ENCODE results near the gene RNPEPL1. TPM values are rescaled to one million over a fixed set of nuclear protein-coding genes. Genes with fewer than 3 reads are reported as not detected.

The RNPEPL1 gene
- total RNA-seq, 1 donor from 2014 or later, result 29.2 TPM

- peaks cover 30% of the 10 kb centered on the region for H3K9me3 Mint-ChIP-seq (ENCODE audit: unreplicated experiment)
These were observed 42.5 kb upstream of the RNPEPL1 start for GRCh38 chr2:240525802-240526201.

GRCh38 chr2:240526521-240526920 is 41.8 kb upstream of the RNPEPL1 start:
- Mint-ChIP-seq H3K27me3 (ENCODE audit: unreplicated experiment) (peaks cover 23% of the 10 kb centered on the region), H3K4me1 (ENCODE audit: unreplicated experiment) (no peaks in the 10 kb centered on the region), H3K9me3 (ENCODE audit: unreplicated experiment) (peaks cover 36% of the 10 kb centered on the region), H3K27ac (ENCODE audit: unreplicated experiment) (no peak overlapping the region), H3K36me3 (ENCODE audit: low read depth, unreplicated experiment) (peaks cover 48% of the 10 kb centered on the region), H3K4me3 (ENCODE audit: unreplicated experiment) (peak overlapping the region; percentile 51)
- no peak for DNase-seq (ENCODE audit: low spot score)
- TF ChIP-seq, protein P1, sequence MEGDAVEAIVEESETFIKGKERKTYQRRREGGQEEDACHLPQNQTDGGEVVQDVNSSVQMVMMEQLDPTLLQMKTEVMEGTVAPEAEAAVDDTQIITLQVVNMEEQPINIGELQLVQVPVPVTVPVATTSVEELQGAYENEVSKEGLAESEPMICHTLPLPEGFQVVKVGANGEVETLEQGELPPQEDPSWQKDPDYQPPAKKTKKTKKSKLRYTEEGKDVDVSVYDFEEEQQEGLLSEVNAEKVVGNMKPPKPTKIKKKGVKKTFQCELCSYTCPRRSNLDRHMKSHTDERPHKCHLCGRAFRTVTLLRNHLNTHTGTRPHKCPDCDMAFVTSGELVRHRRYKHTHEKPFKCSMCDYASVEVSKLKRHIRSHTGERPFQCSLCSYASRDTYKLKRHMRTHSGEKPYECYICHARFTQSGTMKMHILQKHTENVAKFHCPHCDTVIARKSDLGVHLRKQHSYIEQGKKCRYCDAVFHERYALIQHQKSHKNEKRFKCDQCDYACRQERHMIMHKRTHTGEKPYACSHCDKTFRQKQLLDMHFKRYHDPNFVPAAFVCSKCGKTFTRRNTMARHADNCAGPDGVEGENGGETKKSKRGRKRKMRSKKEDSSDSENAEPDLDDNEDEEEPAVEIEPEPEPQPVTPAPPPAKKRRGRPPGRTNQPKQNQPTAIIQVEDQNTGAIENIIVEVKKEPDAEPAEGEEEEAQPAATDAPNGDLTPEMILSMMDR (IDR thresholded peaks at IDR 0.05; ENCODE audit: unreplicated experiment), result no peak

More at GRCh38 chr2:240525802-240526201, 42.5 kb upstream of the RNPEPL1 start:
- H3K27ac Mint-ChIP-seq (ENCODE audit: unreplicated experiment), result no peak overlapping the region
- H3K4me1 Mint-ChIP-seq (ENCODE audit: unreplicated experiment), result peaks cover under 1% of the 10 kb centered on the region
- no peak overlapping the region for H3K4me3 Mint-ChIP-seq (ENCODE audit: unreplicated experiment)
- no peak for DNase-seq (ENCODE audit: low spot score)
- TF ChIP-seq, protein P1 (IDR thresholded peaks at IDR 0.05; ENCODE audit: unreplicated experiment), result no peak
- H3K36me3 Mint-ChIP-seq (ENCODE audit: low read depth, unreplicated experiment), result peaks cover 48% of the 10 kb centered on the region
- peaks cover 24% of the 10 kb centered on the region for H3K27me3 Mint-ChIP-seq (ENCODE audit: unreplicated experiment)

- H3K36me3 Mint-ChIP-seq (ENCODE audit: low read depth, unreplicated experiment), result peaks cover 45% of the 10 kb centered on the region
- H3K27ac Mint-ChIP-seq (ENCODE audit: unreplicated experiment), result peak overlapping the region; percentile 12
- TF ChIP-seq, protein P1 (IDR thresholded peaks at IDR 0.05; ENCODE audit: unreplicated experiment), result no peak
- H3K9me3 Mint-ChIP-seq (ENCODE audit: unreplicated experiment), result peaks cover 39% of the 10 kb centered on the region
- H3K4me1 Mint-ChIP-seq (ENCODE audit: unreplicated experiment), result no peaks in the 10 kb centered on the region
- no peak for DNase-seq (ENCODE audit: low spot score)
- H3K4me3 Mint-ChIP-seq (ENCODE audit: unreplicated experiment), result peak overlapping the region; percentile 22
- peaks cover 21% of the 10 kb centered on the region for H3K27me3 Mint-ChIP-seq (ENCODE audit: unreplicated experiment)
These were observed 41.0 kb upstream of the RNPEPL1 start for GRCh38 chr2:240527153-240527750.

DNA sequence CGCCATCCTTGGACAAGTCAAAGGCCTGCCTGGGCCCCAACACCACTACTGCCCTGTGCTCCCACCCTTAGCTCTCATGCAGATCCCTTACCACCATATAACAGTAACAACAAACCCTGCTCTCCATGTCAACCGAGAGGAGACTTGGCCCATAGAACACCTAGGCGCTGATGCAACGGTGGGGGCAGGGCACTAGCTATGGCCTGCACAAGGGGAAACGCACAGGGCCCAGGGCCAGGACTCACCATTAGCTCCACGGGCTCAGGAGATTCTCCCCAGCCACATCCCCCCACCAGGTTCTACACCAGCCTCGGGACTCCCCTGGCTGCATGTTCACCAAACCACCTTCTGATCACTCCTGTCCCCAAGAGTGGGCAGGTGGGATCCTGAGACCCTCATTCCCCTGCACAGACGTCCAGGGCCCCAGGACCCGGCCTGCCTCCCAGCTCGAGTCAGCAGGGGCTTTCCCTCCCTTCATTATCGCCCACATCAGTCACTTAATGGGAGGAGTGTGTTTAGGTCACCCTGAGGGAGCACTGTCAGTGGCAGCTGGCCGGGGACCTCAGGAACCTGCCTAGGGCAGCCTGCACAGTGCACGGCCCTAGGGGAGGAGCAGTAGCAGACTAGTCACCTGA is 39.8 kb upstream of the RNPEPL1 start:
- H3K4me1 Mint-ChIP-seq (ENCODE audit: unreplicated experiment), result no peaks in the 10 kb centered on the region
- TF ChIP-seq, protein P1 (IDR thresholded peaks at IDR 0.05; ENCODE audit: unreplicated experiment), result no peak
- H3K4me3 Mint-ChIP-seq (ENCODE audit: unreplicated experiment), result no peak overlapping the region
- H3K27ac Mint-ChIP-seq (ENCODE audit: unreplicated experiment), result no peak overlapping the region
- H3K27me3 Mint-ChIP-seq (ENCODE audit: unreplicated experiment), result peaks cover 21% of the 10 kb centered on the region
- H3K36me3 Mint-ChIP-seq (ENCODE audit: low read depth, unreplicated experiment), result peaks cover 35% of the 10 kb centered on the region
- no peak for DNase-seq (ENCODE audit: low spot score)
- peaks cover 39% of the 10 kb centered on the region for H3K9me3 Mint-ChIP-seq (ENCODE audit: unreplicated experiment)

GRCh38 chr2:240529344-240529999 is 38.8 kb upstream of the RNPEPL1 start:
- TF ChIP-seq, protein P1 (IDR thresholded peaks at IDR 0.05; ENCODE audit: unreplicated experiment), result no peak
- H3K27ac Mint-ChIP-seq (ENCODE audit: unreplicated experiment), result no peak overlapping the region
- H3K36me3 Mint-ChIP-seq (ENCODE audit: low read depth, unreplicated experiment), result peaks cover 29% of the 10 kb centered on the region
- peaks cover 33% of the 10 kb centered on the region for H3K9me3 Mint-ChIP-seq (ENCODE audit: unreplicated experiment)
- peaks cover 19% of the 10 kb centered on the region for H3K27me3 Mint-ChIP-seq (ENCODE audit: unreplicated experiment)
- H3K4me3 Mint-ChIP-seq (ENCODE audit: unreplicated experiment), result no peak overlapping the region
- no peaks in the 10 kb centered on the region for H3K4me1 Mint-ChIP-seq (ENCODE audit: unreplicated experiment)
- no peak for DNase-seq (ENCODE audit: low spot score)

All from endothelial cell (in vitro differentiated cells).